IPS DF 6.9 (cell line): ENCODE data around the gene UBE2G2.

Experiments
- DNase-seq: peaks from one replicate; pipeline ENCODE4 v3.0.0-alpha.2; 2013; ENCODE audit warnings: low read depth, low spot score
- H3K27ac ChIP-seq: one replicate; pipeline ENCODE4 v1.5.1; 2013; ENCODE audit warnings: low read length, control low read depth
- H3K27me3 ChIP-seq: 2 replicates; pipeline ENCODE4 v1.6.1; 2013; ENCODE audit warnings: mild to moderate bottlenecking, low read length; ENCODE audit not compliant: control insufficient read depth, insufficient read depth
- H3K36me3 ChIP-seq: 2 replicates; pipeline ENCODE4 v1.6.1; 2013; ENCODE audit warnings: low read length; ENCODE audit not compliant: control insufficient read depth, insufficient read depth
- H3K4me1 ChIP-seq: 2 replicates; pipeline ENCODE4 v1.6.1; 2013; ENCODE audit warnings: low read length; ENCODE audit not compliant: control insufficient read depth, insufficient read depth
- H3K4me3 ChIP-seq: 2 replicates; pipeline ENCODE4 v1.5.1; 2013; ENCODE audit warnings: mild to moderate bottlenecking, low read length
- H3K9me3 ChIP-seq: 2 replicates; pipeline ENCODE4 v1.6.1; 2013; ENCODE audit warnings: low read length, inconsistent platforms; ENCODE audit not compliant: control insufficient read depth, insufficient read depth
- whole genome bisulfite sequencing: extraction: QIAGEN DNeasy Blood & Tissue Kit; methylation state at CpG from one replicate; pipeline ENCODE4 v1.1.7; 2013; ENCODE audit warnings: mixed read lengths, missing lambda C conversion rate; ENCODE audit not compliant: insufficient read length, insufficient coverage; 5-methylcytosine and 5-hydroxymethylcytosine counted together

UBE2G2 gene

GRCh38 chr21:44736291-44737004, 65.2 kb downstream of the UBE2G2 start:
- Histone ChIP-seq H3K27me3 (no peaks in the 10 kb centered on the region), H3K9me3 (peaks cover 6% of the 10 kb centered on the region), H3K4me3 (no peak overlapping the region), H3K27ac (no peak overlapping the region), H3K36me3 (0 out of 2 replicates have a peak, but pooled peaks cover 4% of the 10 kb centered on the region), H3K4me1 (no peaks in the 10 kb centered on the region)
- WGBS: no CpG with 5 or more reads among the region's 8 CpGs
- DNase-seq: no peak

GRCh38 chr21:44735821-44736220, 65.8 kb downstream of the UBE2G2 start:
- no peaks in the 10 kb centered on the region for H3K4me1 ChIP-seq
- no peak overlapping the region for H3K27ac ChIP-seq
- DNase-seq: no peak
- 0 out of 2 replicates have a peak, but pooled peaks cover 4% of the 10 kb centered on the region for H3K36me3 ChIP-seq
- H3K9me3 ChIP-seq: peaks cover 6% of the 10 kb centered on the region
- H3K27me3 ChIP-seq: no peaks in the 10 kb centered on the region
- no CpG with 5 or more reads among the region's 6 CpGs for WGBS
- no peak overlapping the region for H3K4me3 ChIP-seq

- no CpG with 5 or more reads among the region's 17 CpGs for WGBS
- DNase-seq: no peak
- Histone ChIP-seq H3K9me3 (peaks cover 6% of the 10 kb centered on the region), H3K36me3 (0 out of 2 replicates have a peak, but pooled peaks cover 4% of the 10 kb centered on the region), H3K27ac (no peak overlapping the region), H3K4me1 (no peaks in the 10 kb centered on the region), H3K27me3 (no peaks in the 10 kb centered on the region), H3K4me3 (no peak overlapping the region)
Observed at GRCh38 chr21:44734841-44735240, 66.8 kb downstream of the UBE2G2 start.

- no peaks in the 10 kb centered on the region for H3K27me3 ChIP-seq
- no peak overlapping the region for H3K27ac ChIP-seq
- peaks cover 5% of the 10 kb centered on the region for H3K9me3 ChIP-seq
Observed at GRCh38 chr21:44734026-44734745, 67.4 kb downstream of the UBE2G2 start.

GRCh38 chr21:44732956-44733355, 68.7 kb downstream of the UBE2G2 start:
- Histone ChIP-seq H3K9me3 (peaks cover 1% of the 10 kb centered on the region), H3K27ac (no peak overlapping the region), H3K27me3 (no peaks in the 10 kb centered on the region), H3K4me3 (no peak overlapping the region), H3K36me3 (0 out of 2 replicates have a peak, but pooled peaks cover 4% of the 10 kb centered on the region), H3K4me1 (no peaks in the 10 kb centered on the region)
- no peak for DNase-seq
- no CpG with 5 or more reads among the region's 11 CpGs for WGBS

More at GRCh38 chr21:44734026-44734745, 67.4 kb downstream of the UBE2G2 start:
- 0 out of 2 replicates have a peak, but pooled peaks cover 4% of the 10 kb centered on the region for H3K36me3 ChIP-seq
- no peak overlapping the region for H3K4me3 ChIP-seq
- no peak for DNase-seq
- no CpG with 5 or more reads among the region's 21 CpGs for WGBS
- no peaks in the 10 kb centered on the region for H3K4me1 ChIP-seq

- no peak for DNase-seq
- H3K36me3 ChIP-seq: 0 out of 2 replicates have a peak, but pooled peaks cover 4% of the 10 kb centered on the region
- WGBS: no CpG with 5 or more reads among the region's 10 CpGs
- no peak overlapping the region for H3K27ac ChIP-seq
- H3K27me3 ChIP-seq: no peaks in the 10 kb centered on the region
- no peak overlapping the region for H3K4me3 ChIP-seq
- H3K4me1 ChIP-seq: no peaks in the 10 kb centered on the region
- peaks cover 1% of the 10 kb centered on the region for H3K9me3 ChIP-seq
Observed at GRCh38 chr21:44732263-44732662, 69.4 kb downstream of the UBE2G2 start.

GRCh38 chr21:44730951-44731579, 70.6 kb downstream of the UBE2G2 start:
- Histone ChIP-seq H3K36me3 (no peaks in the 10 kb centered on the region), H3K27ac (no peak overlapping the region), H3K4me1 (no peaks in the 10 kb centered on the region), H3K4me3 (no peak overlapping the region), H3K27me3 (no peaks in the 10 kb centered on the region), H3K9me3 (no peaks in the 10 kb centered on the region)
- no CpG with 5 or more reads among the region's 9 CpGs for WGBS
- DNase-seq: no peak

- WGBS: no CpG with 5 or more reads among the region's 7 CpGs
- no peak for DNase-seq
- Histone ChIP-seq H3K9me3 (no peaks in the 10 kb centered on the region), H3K4me1 (no peaks in the 10 kb centered on the region), H3K27me3 (no peaks in the 10 kb centered on the region), H3K27ac (no peak overlapping the region), H3K36me3 (no peaks in the 10 kb centered on the region), H3K4me3 (no peak overlapping the region)
Observed at GRCh38 chr21:44730028-44730395, 71.6 kb downstream of the UBE2G2 start.

GRCh38 chr21:44729336-44730027, 72.1 kb downstream of the UBE2G2 start:
- H3K36me3 ChIP-seq: no peaks in the 10 kb centered on the region
- H3K27ac ChIP-seq: no peak overlapping the region
- H3K27me3 ChIP-seq: no peaks in the 10 kb centered on the region
- H3K4me3 ChIP-seq: no peak overlapping the region
- no peaks in the 10 kb centered on the region for H3K4me1 ChIP-seq
- DNase-seq: no peak
- WGBS: no CpG with 5 or more reads among the region's 23 CpGs
- no peaks in the 10 kb centered on the region for H3K9me3 ChIP-seq

GRCh38 chr21:44728716-44729115, 72.9 kb downstream of the UBE2G2 start:
- Histone ChIP-seq H3K36me3 (no peaks in the 10 kb centered on the region), H3K27me3 (no peaks in the 10 kb centered on the region), H3K4me3 (no peak overlapping the region), H3K27ac (no peak overlapping the region), H3K4me1 (0 out of 2 replicates have a peak, but pooled peaks cover 1% of the 10 kb centered on the region), H3K9me3 (no peaks in the 10 kb centered on the region)
- WGBS: no CpG with 5 or more reads among the region's 14 CpGs
- no peak for DNase-seq
